Cardiac muscle cell (in vitro differentiated cells and primary cell): ENCODE measurements around the gene PSMB4. TPM values are rescaled to one million over a fixed set of nuclear protein-coding genes. Genes with fewer than 3 reads are reported as not detected.

Source experiments
- DNase-seq, 2 donors: peaks; one replicate each; pipeline versions ENCODE4 v3.0.0 to v3.0.0-alpha.2; 2010 to 2017; ENCODE audit warnings: low read depth in 1 of 2, low spot score in 1 of 2
- H3K27ac ChIP-seq: fragments of 200-600 bp; sonication (generic); 2 replicates; pipeline ENCODE4 v1.5.1; 2016
- H3K27me3 ChIP-seq: fragments of 200-600 bp; sonication (generic); 2 replicates; pipeline ENCODE4 v1.6.0; 2016; ENCODE audit warnings: control low read depth
- H3K36me3 ChIP-seq: fragments of 200-600 bp; sonication (generic); 2 replicates; pipeline ENCODE4 v1.5.1; 2016; ENCODE audit warnings: control low read depth
- H3K4me1 ChIP-seq: fragments of 200-600 bp; sonication (generic); 2 replicates; pipeline ENCODE4 v1.8.1; 2017; ENCODE audit warnings: low read depth, mild to moderate bottlenecking, mixed run types
- H3K4me3 ChIP-seq: fragments of 200-600 bp; sonication (generic); 2 replicates; pipeline ENCODE4 v1.5.1; 2016; ENCODE audit warnings: mild to moderate bottlenecking
- H3K9me3 ChIP-seq: fragments of 200-600 bp; sonication (generic); 2 replicates; pipeline ENCODE4 v1.5.1; 2017; ENCODE audit warnings: low read depth, mild to moderate bottlenecking, control low read depth
- polyA plus RNA-seq: library from polyadenylated mRNA; unstranded; fragments of >200 nt; fragmentation: Nextera tagmentation; extraction: Ambion mirVana; gene quantifications from 2 replicates; pipeline ENCODE4 v1.2.1, GENCODE V29; 2016
- total RNA-seq: library from RNA; depleted of rRNA; stranded (reverse); fragments of >200 nt; gene quantifications from 2 replicates; pipeline ENCODE4 v1.2.3, GENCODE V29; 2016
- TF ChIP-seq, protein P1 (sequence below): IDR thresholded peaks from 2 replicates; pipeline ENCODE4 v1.5.1; 2012; ENCODE audit warnings: low read depth, mild to moderate bottlenecking, low read length

PSMB4 gene
- total and polyA plus RNA-seq, 2 experiments from 2014 or later = 104 to 220 TPM

DNA sequence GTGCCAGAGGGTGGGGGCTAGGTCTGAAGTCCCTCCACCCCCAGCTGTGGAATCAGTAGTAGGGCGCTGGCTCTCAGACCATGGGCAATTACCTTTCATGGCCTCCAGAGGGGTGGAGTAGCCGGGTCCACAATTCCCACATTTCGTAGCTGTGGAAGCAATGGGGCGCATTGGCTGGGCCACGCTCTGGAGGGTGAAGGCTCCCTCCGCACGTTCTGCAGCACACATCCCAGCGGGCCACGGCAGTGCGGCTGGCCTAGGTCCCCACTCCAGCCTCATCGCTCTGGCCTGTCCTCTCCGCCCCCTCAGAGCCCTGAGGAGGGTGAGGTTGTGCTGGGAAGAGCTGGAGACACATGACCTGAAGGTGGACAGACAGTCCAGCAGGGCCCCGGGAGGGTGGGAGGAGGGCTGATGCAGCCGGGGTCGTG, 29.7 kb upstream of the PSMB4 start:
- H3K4me1 ChIP-seq = peaks cover 19% of the 10 kb centered on the region

DNA sequence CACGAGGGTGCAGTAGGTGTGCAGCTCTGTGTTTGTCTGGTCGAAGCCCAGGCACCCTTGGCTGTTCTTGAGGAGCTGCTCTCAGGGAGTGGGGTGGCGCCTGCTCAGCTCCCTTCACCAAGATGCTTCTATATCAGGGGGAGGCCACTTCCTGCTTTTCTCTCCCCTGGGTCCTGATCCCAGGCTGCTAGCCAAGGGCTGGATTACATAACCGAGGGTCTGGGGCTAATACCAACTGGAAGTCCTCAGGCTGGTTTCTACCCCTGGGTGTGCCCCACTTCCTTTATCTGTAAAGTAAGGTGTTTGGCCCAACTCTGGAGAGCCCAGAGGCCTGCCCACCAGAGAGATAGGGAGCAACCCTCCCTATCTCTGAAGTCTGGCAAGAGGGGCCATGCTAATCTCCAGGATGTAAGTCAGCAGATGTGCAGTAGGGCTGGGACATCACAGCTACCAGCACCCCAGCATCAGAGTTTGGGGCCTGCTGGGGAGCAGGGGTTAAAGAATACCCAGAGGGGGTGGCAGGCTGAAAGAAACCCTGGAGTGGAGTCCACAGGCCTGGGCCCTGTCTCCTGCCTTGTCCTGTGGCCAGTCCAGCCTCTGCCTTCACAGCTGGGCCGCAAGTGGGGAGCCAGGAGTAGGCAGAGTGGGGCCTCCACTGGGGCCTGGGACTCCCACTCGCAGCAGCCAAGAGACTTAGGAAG, 29.0 kb upstream of the PSMB4 start:
- Histone ChIP-seq H3K27ac (peak overlapping the region; percentile 43), H3K9me3 (no peaks in the 10 kb centered on the region), H3K27me3 (no peaks in the 10 kb centered on the region), H3K4me3 (no peak overlapping the region), H3K4me1 (peaks cover 19% of the 10 kb centered on the region), H3K36me3 (no peaks in the 10 kb centered on the region)
- DNase-seq = peak in 1 of 2 donors; percentile 69
- TF ChIP-seq, protein P1, sequence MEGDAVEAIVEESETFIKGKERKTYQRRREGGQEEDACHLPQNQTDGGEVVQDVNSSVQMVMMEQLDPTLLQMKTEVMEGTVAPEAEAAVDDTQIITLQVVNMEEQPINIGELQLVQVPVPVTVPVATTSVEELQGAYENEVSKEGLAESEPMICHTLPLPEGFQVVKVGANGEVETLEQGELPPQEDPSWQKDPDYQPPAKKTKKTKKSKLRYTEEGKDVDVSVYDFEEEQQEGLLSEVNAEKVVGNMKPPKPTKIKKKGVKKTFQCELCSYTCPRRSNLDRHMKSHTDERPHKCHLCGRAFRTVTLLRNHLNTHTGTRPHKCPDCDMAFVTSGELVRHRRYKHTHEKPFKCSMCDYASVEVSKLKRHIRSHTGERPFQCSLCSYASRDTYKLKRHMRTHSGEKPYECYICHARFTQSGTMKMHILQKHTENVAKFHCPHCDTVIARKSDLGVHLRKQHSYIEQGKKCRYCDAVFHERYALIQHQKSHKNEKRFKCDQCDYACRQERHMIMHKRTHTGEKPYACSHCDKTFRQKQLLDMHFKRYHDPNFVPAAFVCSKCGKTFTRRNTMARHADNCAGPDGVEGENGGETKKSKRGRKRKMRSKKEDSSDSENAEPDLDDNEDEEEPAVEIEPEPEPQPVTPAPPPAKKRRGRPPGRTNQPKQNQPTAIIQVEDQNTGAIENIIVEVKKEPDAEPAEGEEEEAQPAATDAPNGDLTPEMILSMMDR = no peak

More for the DNA sequence above, 29.7 kb upstream of the PSMB4 start:
- H3K36me3 ChIP-seq = no peaks in the 10 kb centered on the region
- H3K27ac ChIP-seq = no peak overlapping the region
- no peaks in the 10 kb centered on the region for H3K27me3 ChIP-seq
- H3K9me3 ChIP-seq = no peaks in the 10 kb centered on the region
- TF ChIP-seq, protein P1 = no peak
- no peak overlapping the region for H3K4me3 ChIP-seq
- no peak for DNase-seq

DNA sequence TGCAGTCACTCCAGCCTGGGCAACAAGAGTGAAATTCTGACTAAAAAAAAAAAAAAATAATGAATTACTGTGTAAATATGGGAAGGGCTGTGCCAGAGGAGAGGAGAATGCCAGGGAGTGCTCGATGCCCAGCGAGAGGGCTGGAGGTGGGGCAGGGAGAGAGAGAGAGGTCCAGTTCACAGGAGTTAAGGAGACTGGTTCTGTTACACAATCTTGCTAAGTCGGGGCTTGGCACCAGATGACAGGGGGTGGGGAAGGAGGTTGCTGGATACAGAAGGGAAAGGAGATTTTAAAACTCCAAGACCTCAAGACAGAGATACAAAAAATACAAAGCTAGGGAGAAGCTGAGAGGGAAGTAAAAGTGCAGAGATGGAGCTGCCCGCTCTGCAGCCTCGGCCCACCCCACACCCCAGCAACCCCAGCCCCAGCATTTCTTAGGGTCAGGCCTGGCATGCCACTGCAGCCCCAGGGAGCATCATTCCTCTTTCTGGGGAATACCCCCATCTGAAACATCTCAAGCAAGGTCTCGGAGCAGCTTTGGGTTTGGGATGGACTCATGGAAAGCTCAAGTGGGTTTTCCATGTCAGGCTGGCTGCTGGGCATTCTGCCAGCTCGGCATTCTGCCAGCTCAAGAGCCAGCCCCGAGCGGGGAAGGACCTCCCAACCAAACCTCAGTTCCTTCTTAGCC, 27.9 kb upstream of the PSMB4 start:
- Histone ChIP-seq H3K4me1 (peaks cover 19% of the 10 kb centered on the region), H3K27ac (peak overlapping the region; percentile 68), H3K36me3 (no peaks in the 10 kb centered on the region), H3K27me3 (no peaks in the 10 kb centered on the region), H3K9me3 (no peaks in the 10 kb centered on the region), H3K4me3 (peak overlapping the region; percentile 38)
- peak; percentile 37 to 84 for DNase-seq
- TF ChIP-seq, protein P1 = no peak

DNA sequence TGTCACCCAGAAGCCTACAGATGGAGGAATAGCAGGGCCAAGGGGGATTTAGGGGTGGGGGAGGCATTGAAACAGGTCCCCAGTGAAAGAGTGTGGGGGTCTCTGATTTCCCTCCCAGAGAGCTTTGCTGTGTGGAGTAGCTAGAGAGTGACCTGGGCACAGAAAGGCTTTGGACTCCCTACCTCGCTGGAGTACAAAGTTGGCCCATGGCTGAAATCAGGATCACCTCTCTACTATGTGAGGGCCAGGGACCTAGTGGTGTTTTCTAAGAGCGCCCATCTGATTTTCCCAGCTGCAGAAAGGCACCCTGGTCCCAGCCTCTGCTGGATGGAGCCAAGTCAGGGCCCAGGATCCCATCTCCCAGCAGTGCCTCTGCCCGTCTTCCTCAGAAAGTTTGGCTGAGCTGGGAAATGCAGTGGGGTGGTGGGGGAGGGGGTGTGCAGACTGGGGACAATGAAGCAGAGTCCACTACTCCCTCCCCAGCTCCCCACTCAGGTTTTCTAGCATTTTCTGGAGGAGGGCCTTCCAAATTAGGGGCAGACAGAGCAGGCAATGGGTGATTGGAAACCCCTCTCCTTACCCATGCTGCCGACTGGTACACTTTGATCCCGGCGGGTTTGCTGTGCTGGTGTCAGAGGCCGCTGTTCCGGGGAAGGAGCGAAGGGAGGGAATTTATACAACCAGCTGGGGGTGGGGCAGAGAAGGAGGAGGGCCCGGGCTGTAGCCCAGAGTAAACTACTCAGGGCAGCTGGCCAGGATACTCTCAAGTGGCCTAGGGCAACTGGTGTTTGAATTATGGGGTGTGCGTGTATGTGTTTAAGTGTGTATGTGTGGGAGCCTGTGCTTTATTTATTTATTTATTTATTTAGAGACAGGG, 27.1 kb upstream of the PSMB4 start, which contains the start of gene SELENBP1:
Gene SELENBP1 (minus strand): TSS at position 648 of the 877 bp plus-strand sequence. CDS start 64 bp downstream, at position 584.
- Histone ChIP-seq H3K4me3 (peak within 1 kb of the TSS; percentile 38), H3K36me3 (no peaks in the 10 kb centered on the region), H3K27me3 (no peaks in the 10 kb centered on the region), H3K4me1 (peaks cover 19% of the 10 kb centered on the region), H3K9me3 (no peaks in the 10 kb centered on the region), H3K27ac (peak within 1 kb of the TSS; percentile 68)
- TF ChIP-seq, protein P1 = no peak
- peak; percentile 76 to 92 for DNase-seq

DNA sequence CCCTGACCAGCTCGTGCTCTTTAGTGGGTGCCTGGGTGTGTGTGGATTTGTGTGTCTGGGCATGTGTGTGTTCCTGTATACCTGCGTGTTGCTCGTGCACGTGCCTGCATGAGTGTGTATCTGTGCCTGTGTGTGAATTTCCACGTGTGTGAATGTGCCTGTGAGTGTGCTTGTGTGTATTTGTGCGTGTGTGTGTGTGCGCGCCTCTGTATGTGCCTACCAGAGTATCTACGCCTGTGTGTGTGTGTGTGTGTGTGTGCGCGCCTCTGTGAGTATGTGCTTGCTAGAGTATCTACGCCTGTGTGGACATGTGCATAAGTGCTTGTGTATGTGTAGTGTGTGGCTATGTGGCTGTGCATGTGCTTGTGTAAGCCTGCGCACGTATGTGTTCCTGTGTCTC, 26.2 kb upstream of the PSMB4 start:
- Histone ChIP-seq H3K27ac (no peak overlapping the region), H3K4me3 (no peak overlapping the region), H3K9me3 (no peaks in the 10 kb centered on the region), H3K36me3 (no peaks in the 10 kb centered on the region), H3K4me1 (peaks cover 19% of the 10 kb centered on the region), H3K27me3 (no peaks in the 10 kb centered on the region)
- TF ChIP-seq, protein P1 = no peak
- no peak for DNase-seq
